Activated CD8-positive, alpha-beta T cell treated with anti-CD3 and anti-CD28 coated beads for 36 hours (primary cell): ENCODE measurements around the gene RNF150. TPM values are rescaled to one million over a fixed set of nuclear protein-coding genes. Genes with fewer than 3 reads are reported as not detected.
A peak's percentile ranks its signal among the peaks of the same experiment; 100 is the strongest.
"Not testable (repeated sequence)": the region's sequence is repeated elsewhere in the genome, so short reads cannot be mapped to it uniquely, and the experiment has no call there.

ENCODE experiments used
- ATAC-seq: fragments of 200-7000 bp; cut with Tn5 transposase; one replicate; pipeline ENCODE4 v1.10.0; 2021; ENCODE audit warnings: mild to moderate bottlenecking, moderate library complexity
- CTCF ChIA-PET: fragments of 350-600 bp; sonication (Branson Sonifier 250); formaldehyde crosslinking; loops from one replicate; lab custom pipeline; 2021; ENCODE audit warnings: antibody characterized with exemption; lab: Charles Lee
- POLR2A ChIA-PET: fragments of 350-600 bp; sonication (Branson Sonifier 250); formaldehyde crosslinking; loops from one replicate; lab custom pipeline; 2021; ENCODE audit warnings: antibody characterized with exemption; lab: Charles Lee
- DNase-seq: peaks from one replicate; pipeline ENCODE4 v3.0.0-alpha.2; 2020
- H3K27ac Mint-ChIP-seq: one replicate; pipeline ENCODE4 v1.8.0; 2021; ENCODE audit warnings: mild to moderate bottlenecking, mixed read lengths
- H3K27me3 Mint-ChIP-seq: one replicate; pipeline ENCODE4 v1.8.0; 2021; ENCODE audit warnings: mixed read lengths
- H3K36me3 Mint-ChIP-seq: one replicate; pipeline ENCODE4 v1.8.0; 2021; ENCODE audit warnings: low read depth, mixed read lengths
- H3K4me1 Mint-ChIP-seq: one replicate; pipeline ENCODE4 v1.8.0; 2021; ENCODE audit warnings: low read depth, mixed read lengths
- H3K4me3 Mint-ChIP-seq: one replicate; pipeline ENCODE4 v1.8.0; 2021; ENCODE audit warnings: mild to moderate bottlenecking, moderate library complexity, mixed read lengths
- H3K9me3 Mint-ChIP-seq: one replicate; pipeline ENCODE4 v1.8.0; 2021; ENCODE audit warnings: mixed read lengths
- CTCF ChIP-seq: fragments of 200-600 bp; IDR thresholded peaks from one replicate; pipeline ENCODE4 v1.8.0; 2022; ENCODE audit warnings: antibody characterized with exemption, mild to moderate bottlenecking
- intact Hi-C: fragments of 100-400 bp; cut with micrococcal nuclease; formaldehyde crosslinking; loops from one replicate; pipeline ENCODE4 v1.10.0; 2022
- total RNA-seq, 2 experiments: library from RNA; stranded (reverse); gene quantifications; one replicate each; pipeline ENCODE4 v1.2.3, GENCODE V29; 2021

RNF150 gene
- total RNA-seq, 2 experiments from 2014 or later, result 0.09 to 0.43 TPM

- CTCF ChIA-PET, result no interaction called here
- no peaks in the 10 kb centered on the region for H3K36me3 Mint-ChIP-seq
- no peaks in the 10 kb centered on the region for H3K4me1 Mint-ChIP-seq
- POLR2A ChIA-PET, result no interaction called here
- no peak for TF ChIP-seq CTCF
- no peak overlapping the region for H3K4me3 Mint-ChIP-seq
- ATAC-seq, result no peak
- H3K9me3 Mint-ChIP-seq, result no peaks in the 10 kb centered on the region
- no peak overlapping the region for H3K27ac Mint-ChIP-seq
- DNase-seq, result no peak
- intact Hi-C loops, result no loop called here
- no peaks in the 10 kb centered on the region for H3K27me3 Mint-ChIP-seq
These were observed 41.2 kb upstream of the RNF150 start for GRCh38 chr4:141174457-141174856.

- CTCF ChIA-PET, result no interaction called here
- H3K4me1 Mint-ChIP-seq, result no peaks in the 10 kb centered on the region
- H3K27ac Mint-ChIP-seq, result no peak overlapping the region
- POLR2A ChIA-PET, result no interaction called here
- TF ChIP-seq CTCF, result no peak
- peaks cover 4% of the 10 kb centered on the region for H3K9me3 Mint-ChIP-seq
- peaks cover 2% of the 10 kb centered on the region for H3K27me3 Mint-ChIP-seq
- no peaks in the 10 kb centered on the region for H3K36me3 Mint-ChIP-seq
- no peak overlapping the region for H3K4me3 Mint-ChIP-seq
- no peak for DNase-seq
- intact Hi-C loops, result no loop called here
- ATAC-seq, result no peak
These were observed 37.4 kb upstream of the RNF150 start for GRCh38 chr4:141170671-141171070.

GRCh38 chr4:141169391-141169790 lies 36.1 kb upstream of the RNF150 start:
- ATAC-seq, result no peak
- CTCF ChIA-PET, result no interaction called here

GRCh38 chr4:141165001-141165400 lies 31.7 kb upstream of the RNF150 start:
- intact Hi-C loops, ATAC-seq, H3K36me3 Mint-ChIP-seq, H3K9me3 Mint-ChIP-seq, DNase-seq, POLR2A ChIA-PET, H3K4me1 Mint-ChIP-seq, CTCF ChIA-PET, H3K4me3 Mint-ChIP-seq, H3K27ac Mint-ChIP-seq: not testable (repeated sequence)
- peaks cover 13% of the 10 kb centered on the region for H3K27me3 Mint-ChIP-seq

More at GRCh38 chr4:141169391-141169790, 36.1 kb upstream of the RNF150 start:
- intact Hi-C loops, result no loop called here
- no peak for TF ChIP-seq CTCF
- DNase-seq, result no peak
- POLR2A ChIA-PET, result no interaction called here
- no peaks in the 10 kb centered on the region for H3K4me1 Mint-ChIP-seq
- H3K4me3 Mint-ChIP-seq, result no peak overlapping the region
- no peaks in the 10 kb centered on the region for H3K36me3 Mint-ChIP-seq
- no peak overlapping the region for H3K27ac Mint-ChIP-seq
- peaks cover 4% of the 10 kb centered on the region for H3K9me3 Mint-ChIP-seq
- peaks cover 6% of the 10 kb centered on the region for H3K27me3 Mint-ChIP-seq

- DNase-seq (no peak), ATAC-seq (no peak)
- Mint-ChIP-seq H3K4me3 (no peak overlapping the region), H3K36me3 (peaks cover 1% of the 10 kb centered on the region), H3K9me3 (no peaks in the 10 kb centered on the region), H3K27ac (no peak overlapping the region), H3K27me3 (peaks cover 9% of the 10 kb centered on the region), H3K4me1 (no peaks in the 10 kb centered on the region)
- no peak for TF ChIP-seq CTCF
- ChIA-PET CTCF (interaction anchor here (1.6 kb wide), 1 partner anchor 11 kb away, joined by 6 read pairs; no protein-coding TSS in a partner anchor), POLR2A (no interaction called here)
- intact Hi-C loops, result no loop called here
These were observed 25.8 kb upstream of the RNF150 start for GRCh38 chr4:141159027-141159426.

GRCh38 chr4:141158219-141158618 lies 24.9 kb upstream of the RNF150 start:
- Mint-ChIP-seq H3K4me3 (no peak overlapping the region), H3K27ac (no peak overlapping the region), H3K9me3 (no peaks in the 10 kb centered on the region), H3K27me3 (peaks cover 5% of the 10 kb centered on the region), H3K36me3 (peaks cover 1% of the 10 kb centered on the region), H3K4me1 (no peaks in the 10 kb centered on the region)
- intact Hi-C loops, result no loop called here
- POLR2A ChIA-PET, result no interaction called here
- DNase-seq (no peak), ATAC-seq (no peak)
- CTCF ChIA-PET, result interaction anchor here (1.6 kb wide), 1 partner anchor 10 kb away, joined by 6 read pairs; no protein-coding TSS in a partner anchor
- TF ChIP-seq CTCF, result peak; percentile 46
